ENCODE results near the gene C1orf216. TPM values are rescaled to one million over a fixed set of nuclear protein-coding genes. Genes with fewer than 3 reads are reported as not detected.
"Not testable (repeated sequence)": the region's sequence is repeated elsewhere in the genome, so short reads cannot be mapped to it uniquely, and the experiment has no call there.

C1orf216 gene
- 10 to 100 TPM in 1 of 3 donors, 1 to 10 TPM in 2; 9.3 to 11.2 (median 9.9) TPM for polyA plus RNA-seq (ENCODE audit: insufficient read length in 3 of 3)

DNA sequence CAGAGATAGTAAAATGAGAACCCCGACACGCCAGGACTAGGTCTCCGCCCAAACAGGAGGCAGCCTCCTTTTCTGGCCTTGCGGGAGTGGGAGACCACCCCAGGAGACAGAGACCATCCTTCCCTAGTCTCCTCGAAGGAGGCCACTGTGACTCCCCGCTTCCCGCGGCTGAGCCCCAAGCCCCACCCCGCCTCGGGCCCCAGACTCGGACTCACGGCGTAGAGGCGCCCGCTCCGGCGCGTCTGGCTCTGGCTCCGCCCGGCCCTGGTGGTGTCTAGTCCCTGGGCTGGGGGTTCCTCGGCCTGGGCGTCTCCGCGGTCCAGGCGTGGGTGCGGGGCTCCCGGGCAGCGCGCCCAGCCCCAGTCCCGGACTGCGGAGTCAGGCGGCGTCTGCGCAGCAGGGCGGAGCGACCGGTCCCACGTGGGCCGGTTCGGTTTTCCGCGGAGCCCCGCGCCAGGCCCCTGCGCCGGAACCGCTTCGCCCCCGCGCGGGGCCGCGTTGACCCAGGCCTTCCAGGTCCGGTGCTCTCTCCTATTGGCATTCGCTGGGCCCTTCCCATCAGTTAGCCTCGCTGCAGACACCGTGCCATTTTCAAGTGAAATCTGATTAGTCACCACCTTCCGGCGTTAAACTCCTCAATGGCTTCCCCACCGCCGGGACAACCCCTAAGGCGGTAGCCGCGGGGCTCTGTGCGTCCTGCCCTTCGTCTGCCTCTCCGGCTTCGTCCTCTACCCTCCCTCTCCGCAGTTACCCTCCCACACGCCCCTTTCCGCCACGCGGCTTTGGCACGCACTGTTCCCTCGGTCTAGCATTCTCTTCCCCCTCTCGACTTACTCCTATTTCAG, at the start of gene C1orf216:
Gene C1orf216 (minus strand): TSS at position 393 of the 845 bp plus-strand sequence. CDS start 2,563 bp downstream, outside the sequence.
- peak in 1 of 3 donors; percentile 24 for DNase-seq (ENCODE audit: low read depth in 3 of 3, low spot score in 2 of 3)

DNA sequence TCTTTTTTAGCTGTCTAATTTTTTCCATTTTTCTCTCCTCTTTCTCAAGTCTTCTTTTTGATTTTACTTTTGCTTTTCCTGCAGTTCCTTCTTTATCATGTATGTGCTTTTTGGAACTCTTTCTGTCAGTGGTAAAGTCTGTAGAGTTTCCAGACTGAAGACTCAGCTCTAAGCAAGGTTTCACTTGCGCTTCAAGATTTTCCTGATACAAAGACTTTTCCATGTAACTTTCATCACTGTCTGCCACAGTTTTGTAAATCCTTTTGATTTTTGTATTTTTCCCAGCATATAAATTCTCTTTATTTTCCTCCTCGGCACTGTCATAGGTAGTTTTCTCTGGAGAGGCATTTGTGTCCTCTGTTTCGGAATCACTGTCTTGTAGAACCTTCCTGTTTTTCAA, 45.6 kb upstream of the C1orf216 start:
- DNase-seq (ENCODE audit: low read depth in 3 of 3, low spot score in 2 of 3) = no peak

DNA sequence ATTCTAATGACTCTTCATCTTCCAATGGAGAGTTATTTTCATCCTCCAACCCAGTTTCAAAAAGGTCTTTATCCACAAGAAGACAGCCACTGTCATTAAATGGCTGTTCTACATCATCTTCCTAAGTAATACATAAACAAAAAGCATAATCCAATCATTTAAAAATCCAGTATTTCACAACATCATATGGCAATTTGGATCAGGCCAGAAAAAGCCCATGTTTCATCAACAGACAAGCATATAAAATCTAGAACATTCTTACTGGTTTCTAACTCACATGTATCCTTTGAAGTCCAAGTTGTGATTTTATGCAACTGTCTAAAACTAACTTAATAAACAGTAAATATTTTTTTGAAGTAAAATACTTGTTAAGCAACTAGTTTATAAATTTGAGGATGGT, 44.5 kb upstream of the C1orf216 start:
- DNase-seq (ENCODE audit: low read depth in 3 of 3, low spot score in 2 of 3) = no peak

DNA sequence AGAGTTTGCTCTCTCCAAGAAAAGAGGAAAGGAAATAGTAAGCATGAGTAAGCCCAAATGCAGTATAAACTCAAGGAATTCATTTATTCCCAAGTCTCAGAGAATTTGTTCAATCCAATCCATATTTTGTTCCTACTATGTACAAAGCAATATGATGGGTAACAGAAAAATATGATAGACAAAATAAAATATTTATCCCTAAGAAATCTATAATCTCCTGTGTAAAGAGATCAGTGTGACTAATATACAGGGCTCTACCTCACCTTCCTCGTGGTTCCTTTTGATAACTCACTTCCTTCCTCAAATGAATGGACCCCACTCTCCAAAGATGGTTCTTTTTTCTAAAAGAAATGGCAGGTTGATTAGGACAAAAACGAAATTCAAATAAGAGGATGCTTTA, 43.5 kb upstream of the C1orf216 start:
- DNase-seq (ENCODE audit: low read depth in 3 of 3, low spot score in 2 of 3) = no peak

DNA sequence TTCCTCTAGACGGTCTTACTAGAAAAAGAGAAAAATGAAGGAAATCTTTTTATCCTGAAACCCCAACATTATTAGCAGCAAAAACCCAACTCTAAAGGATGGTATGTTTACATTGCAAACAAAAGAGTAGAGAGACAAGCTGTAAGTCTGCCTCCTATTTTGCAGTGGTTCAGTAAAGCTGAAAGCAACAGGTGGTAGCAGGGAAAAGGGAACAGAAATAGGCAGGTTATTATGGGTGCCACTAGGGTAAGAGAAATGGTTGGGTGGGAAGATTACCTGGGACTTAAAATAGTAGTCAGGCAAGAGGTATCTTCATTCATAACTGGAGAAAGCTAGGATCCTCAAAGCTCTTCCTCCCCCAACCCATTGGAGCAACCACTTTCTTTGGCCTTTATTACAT, 37.4 kb upstream of the C1orf216 start:
- DNase-seq (ENCODE audit: low read depth in 3 of 3, low spot score in 2 of 3) = no peak

DNA sequence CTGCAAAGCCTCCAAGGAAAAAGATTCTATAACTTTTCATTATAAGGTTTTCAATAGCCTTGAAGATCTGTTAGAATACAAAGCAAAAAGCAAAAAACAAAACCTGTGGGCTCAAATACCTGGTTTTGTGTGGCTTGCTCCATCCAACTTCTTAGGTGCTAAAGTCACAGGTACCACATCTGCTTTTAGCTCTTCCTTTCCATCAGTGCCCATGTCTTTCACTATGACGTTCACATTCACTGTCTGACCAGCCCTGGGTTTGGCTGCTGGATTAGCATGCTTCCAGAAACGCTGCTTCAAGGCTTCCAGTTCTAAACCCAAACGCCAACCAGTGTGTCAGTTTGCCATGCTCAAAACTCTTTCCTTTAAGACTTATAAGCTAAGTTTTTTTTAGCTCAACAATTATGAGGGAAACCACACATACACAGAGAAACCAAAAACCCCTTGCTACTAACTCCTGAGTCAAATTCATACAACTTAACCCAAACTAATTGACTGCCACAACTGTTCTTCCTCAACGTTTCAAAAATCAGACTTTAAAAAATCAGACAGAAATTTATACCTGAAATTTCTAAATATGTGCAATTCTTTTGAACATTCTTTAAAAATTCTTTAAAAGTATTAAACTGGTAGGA, 35.1 kb upstream of the C1orf216 start:
- no peak for DNase-seq (ENCODE audit: low read depth in 3 of 3, low spot score in 2 of 3)

DNA sequence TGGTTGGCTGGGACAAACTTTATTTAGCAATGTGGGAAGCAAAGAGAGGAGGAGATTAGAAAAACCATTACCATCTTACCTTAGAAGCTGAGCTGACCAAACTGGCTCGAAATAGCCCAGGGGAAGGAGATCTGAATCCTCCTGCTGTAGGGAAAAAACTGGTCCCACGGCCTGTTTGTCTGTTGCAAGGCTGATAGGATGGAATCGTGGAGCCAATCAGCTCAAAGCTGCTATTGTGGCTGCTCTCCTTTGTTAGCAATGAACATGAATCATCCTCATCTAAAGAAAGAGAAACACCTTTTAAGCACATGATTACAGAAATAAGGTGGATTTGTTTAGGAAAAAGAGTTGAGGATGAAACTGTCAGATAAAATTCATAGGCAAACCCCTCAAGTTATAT, 29.6 kb upstream of the C1orf216 start:
- no peak for DNase-seq (ENCODE audit: low read depth in 3 of 3, low spot score in 2 of 3)

- no peak for DNase-seq (ENCODE audit: low read depth in 3 of 3, low spot score in 2 of 3)
Observed at GRCh38 chr1:35745124-35745730, 26.5 kb upstream of the C1orf216 start.

- DNase-seq (ENCODE audit: low read depth in 3 of 3, low spot score in 2 of 3) = no peak
Observed at GRCh38 chr1:35737120-35737519, 18.4 kb upstream of the C1orf216 start.

DNA sequence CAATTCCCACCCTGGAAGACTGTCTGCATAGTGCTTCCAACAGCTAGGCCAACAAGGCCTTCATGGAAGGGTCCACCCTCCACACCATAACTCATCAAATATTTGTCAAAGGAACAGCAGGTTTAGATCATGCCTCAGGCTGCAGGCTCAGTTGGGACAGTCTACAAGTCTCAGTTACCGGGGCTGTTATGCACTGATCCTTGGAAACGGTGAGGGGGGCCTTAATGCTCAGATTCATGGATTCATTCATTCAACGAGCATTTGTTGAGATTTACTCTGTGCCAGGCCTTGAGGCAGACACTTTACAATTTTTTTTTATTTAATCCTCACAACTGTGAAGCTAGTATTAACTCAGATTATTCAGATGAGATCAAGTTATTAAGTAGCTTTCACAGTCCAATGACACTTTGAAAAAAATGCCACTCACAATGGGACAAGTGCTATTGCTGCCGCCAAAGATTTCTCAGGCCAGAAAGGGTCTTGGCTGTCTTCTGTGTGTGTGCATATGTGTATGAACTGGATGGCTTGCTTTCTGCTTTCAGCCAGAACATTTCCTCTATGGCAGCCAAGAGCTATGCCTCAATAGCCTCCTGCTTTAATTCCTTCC, 8.9 kb upstream of the C1orf216 start:
- DNase-seq (ENCODE audit: low read depth in 3 of 3, low spot score in 2 of 3) = no peak

- peak in 1 of 3 donors; percentile 43 for DNase-seq (ENCODE audit: low read depth in 3 of 3, low spot score in 2 of 3)
Observed at GRCh38 chr1:35726450-35727433, 8.1 kb upstream of the C1orf216 start.

DNA sequence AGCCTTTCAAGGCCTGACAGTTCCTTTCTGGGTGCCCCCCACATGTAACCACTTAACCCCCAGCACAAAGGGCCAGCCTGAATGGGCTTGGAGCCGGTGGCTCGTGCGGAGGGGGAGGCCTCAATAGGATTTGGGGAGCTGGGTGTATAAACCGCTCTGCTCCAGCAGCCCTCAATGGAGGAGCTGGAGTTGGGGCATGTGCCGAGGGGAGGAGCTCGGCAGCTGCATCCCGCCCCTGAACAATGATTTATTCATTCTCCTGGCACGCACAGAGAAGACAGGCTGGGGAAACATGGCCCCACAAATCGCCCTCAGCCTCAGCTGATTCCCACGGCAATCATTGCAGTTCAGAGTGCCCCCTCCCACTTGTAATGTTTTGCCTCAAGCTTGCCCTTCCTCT, 6.9 kb upstream of the C1orf216 start:
- DNase-seq (ENCODE audit: low read depth in 3 of 3, low spot score in 2 of 3) = peak in 1 of 3 donors; percentile 10

GRCh38 chr1:35717911-35718476, 690 bp downstream of the C1orf216 start:
- DNase-seq (ENCODE audit: low read depth in 3 of 3, low spot score in 2 of 3) = peak in 1 of 3 donors; percentile 8

GRCh38 chr1:35715568-35716002, 3.1 kb downstream of the C1orf216 start:
- DNase-seq (ENCODE audit: low read depth in 3 of 3, low spot score in 2 of 3) = peak in 1 of 3 donors; percentile 35

DNA sequence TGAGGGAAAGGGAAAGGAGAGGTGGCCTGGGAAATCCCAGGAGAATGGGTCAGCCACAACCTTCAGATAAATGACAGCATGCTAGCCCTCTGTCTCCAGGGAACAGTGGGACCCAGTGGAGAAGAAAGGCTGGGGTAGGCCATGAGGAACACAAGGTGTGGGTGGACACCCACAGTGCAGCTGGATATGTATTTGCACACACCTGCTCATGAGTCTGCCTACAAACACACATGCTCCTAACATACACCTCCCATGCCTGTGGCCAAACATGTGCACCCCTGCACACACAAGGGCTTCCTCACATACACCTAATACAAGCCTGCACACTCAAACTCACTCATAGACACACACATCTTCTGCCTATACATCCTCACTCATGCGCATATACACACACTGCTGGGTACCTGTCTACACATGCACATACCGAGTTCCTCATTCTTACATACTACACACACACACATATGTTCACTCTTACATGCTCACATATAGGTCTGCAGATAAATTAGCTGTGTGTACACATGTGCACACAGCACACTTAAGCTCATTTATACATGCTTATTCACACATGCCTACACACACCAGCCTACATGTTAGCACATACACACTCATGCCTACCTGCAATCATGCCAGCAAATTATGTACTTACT, 3.6 kb downstream of the C1orf216 start:
- no peak for DNase-seq (ENCODE audit: low read depth in 3 of 3, low spot score in 2 of 3)

DNA sequence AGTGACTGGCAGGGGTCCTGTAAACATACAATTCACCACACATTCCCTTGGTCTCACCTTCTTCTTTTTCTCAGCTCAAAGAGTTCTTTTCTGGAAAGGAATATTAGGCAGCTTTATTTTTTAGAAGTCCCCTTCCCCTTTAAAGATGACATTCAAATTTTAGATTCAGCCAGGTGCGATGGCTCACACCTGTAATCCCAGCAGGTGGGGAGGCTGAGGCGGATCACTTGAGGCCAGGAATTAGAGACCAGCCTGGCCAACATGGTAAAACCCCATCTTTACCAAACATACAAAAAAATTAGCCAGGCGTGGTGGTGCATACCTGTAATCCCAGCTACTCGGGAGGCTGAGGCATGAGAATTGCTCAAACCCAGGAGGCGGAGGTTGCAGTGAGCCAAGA, 7.6 kb downstream of the C1orf216 start:
- not testable (repeated sequence) for DNase-seq (ENCODE audit: low read depth in 3 of 3, low spot score in 2 of 3)

GRCh38 chr1:35708952-35709351, 9.7 kb downstream of the C1orf216 start:
- no peak for DNase-seq (ENCODE audit: low read depth in 3 of 3, low spot score in 2 of 3)

GRCh38 chr1:35708441-35708921, 10.2 kb downstream of the C1orf216 start:
- DNase-seq (ENCODE audit: low read depth in 3 of 3, low spot score in 2 of 3) = no peak
